Progenitor cell of endocrine pancreas (in vitro differentiated cells): Measurements from ENCODE around the gene NOL6. TPM values are rescaled to one million over a fixed set of nuclear protein-coding genes. Genes with fewer than 3 reads are reported as not detected.
A peak's percentile ranks its signal among the peaks of the same experiment; 100 is the strongest.

Source experiments
- DNase-seq: peaks from one replicate; pipeline ENCODE4 v3.0.0; 2021; ENCODE audit warnings: low spot score; ENCODE audit not compliant: unreplicated experiment
- H3K27ac Mint-ChIP-seq: 2 replicates; pipeline ENCODE4 v1.8.0; 2021; ENCODE audit warnings: mild to moderate bottlenecking, moderate library complexity, mixed read lengths
- H3K27me3 Mint-ChIP-seq: 2 replicates; pipeline ENCODE4 v1.8.0; 2021; ENCODE audit warnings: mixed read lengths
- H3K36me3 Mint-ChIP-seq: 2 replicates; pipeline ENCODE4 v1.8.0; 2022; ENCODE audit warnings: mixed read lengths; ENCODE audit not compliant: insufficient read depth
- H3K4me1 Mint-ChIP-seq: 2 replicates; pipeline ENCODE4 v1.8.0; 2021; ENCODE audit warnings: low read depth, mixed read lengths
- H3K4me3 Mint-ChIP-seq: 2 replicates; pipeline ENCODE4 v1.8.0; 2021; ENCODE audit warnings: low read depth, mild to moderate bottlenecking, moderate library complexity, mixed read lengths
- H3K9me3 Mint-ChIP-seq: 2 replicates; pipeline ENCODE4 v1.8.0; 2021; ENCODE audit warnings: low read depth, mixed read lengths
- total RNA-seq: library from RNA; stranded (reverse); gene quantifications from 2 replicates; pipeline ENCODE4 v1.2.1, GENCODE V29; 2021
- TF ChIP-seq, protein P1 (sequence below): fragments of 200-600 bp; sonication (generic); IDR thresholded peaks from one replicate; pipeline ENCODE4 v1.5.0; 2021; ENCODE audit warnings: antibody characterized with exemption, mild to moderate bottlenecking; ENCODE audit not compliant: unreplicated experiment

NOL6 gene
- total RNA-seq, 1 donor from 2014 or later: 29.6 TPM

DNA sequence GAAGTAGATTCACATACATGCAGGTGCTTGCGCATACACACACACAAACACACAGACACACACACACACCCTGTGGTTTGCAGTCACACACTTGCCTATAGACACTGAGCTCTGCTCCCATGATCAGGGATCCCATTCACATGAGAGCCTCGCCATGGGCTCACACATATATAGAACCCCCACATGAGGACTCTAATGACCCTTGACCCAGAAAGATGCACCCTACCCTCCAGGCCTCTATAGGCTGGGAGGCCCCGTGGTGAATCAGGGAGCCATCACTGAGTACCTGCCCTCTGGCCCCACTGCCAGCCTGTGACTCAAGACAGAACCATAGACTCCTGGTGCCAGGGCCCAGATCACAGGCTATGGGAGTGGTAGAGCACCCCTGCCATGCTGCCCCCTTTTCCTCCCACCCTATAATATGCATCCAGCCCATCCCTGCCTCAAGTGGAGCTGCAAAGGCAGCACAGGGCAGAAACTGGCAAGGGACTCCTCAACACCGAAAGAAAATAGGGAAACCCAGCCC lies 23.0 kb downstream of the NOL6 start:
- TF ChIP-seq, protein P1, sequence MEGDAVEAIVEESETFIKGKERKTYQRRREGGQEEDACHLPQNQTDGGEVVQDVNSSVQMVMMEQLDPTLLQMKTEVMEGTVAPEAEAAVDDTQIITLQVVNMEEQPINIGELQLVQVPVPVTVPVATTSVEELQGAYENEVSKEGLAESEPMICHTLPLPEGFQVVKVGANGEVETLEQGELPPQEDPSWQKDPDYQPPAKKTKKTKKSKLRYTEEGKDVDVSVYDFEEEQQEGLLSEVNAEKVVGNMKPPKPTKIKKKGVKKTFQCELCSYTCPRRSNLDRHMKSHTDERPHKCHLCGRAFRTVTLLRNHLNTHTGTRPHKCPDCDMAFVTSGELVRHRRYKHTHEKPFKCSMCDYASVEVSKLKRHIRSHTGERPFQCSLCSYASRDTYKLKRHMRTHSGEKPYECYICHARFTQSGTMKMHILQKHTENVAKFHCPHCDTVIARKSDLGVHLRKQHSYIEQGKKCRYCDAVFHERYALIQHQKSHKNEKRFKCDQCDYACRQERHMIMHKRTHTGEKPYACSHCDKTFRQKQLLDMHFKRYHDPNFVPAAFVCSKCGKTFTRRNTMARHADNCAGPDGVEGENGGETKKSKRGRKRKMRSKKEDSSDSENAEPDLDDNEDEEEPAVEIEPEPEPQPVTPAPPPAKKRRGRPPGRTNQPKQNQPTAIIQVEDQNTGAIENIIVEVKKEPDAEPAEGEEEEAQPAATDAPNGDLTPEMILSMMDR: no peak
- Mint-ChIP-seq H3K27me3 (peaks cover 19% of the 10 kb centered on the region), H3K4me3 (no peak overlapping the region), H3K4me1 (peaks cover 20% of the 10 kb centered on the region), H3K36me3 (no peaks in the 10 kb centered on the region), H3K9me3 (no peaks in the 10 kb centered on the region), H3K27ac (no peak overlapping the region)
- DNase-seq: no peak

DNA sequence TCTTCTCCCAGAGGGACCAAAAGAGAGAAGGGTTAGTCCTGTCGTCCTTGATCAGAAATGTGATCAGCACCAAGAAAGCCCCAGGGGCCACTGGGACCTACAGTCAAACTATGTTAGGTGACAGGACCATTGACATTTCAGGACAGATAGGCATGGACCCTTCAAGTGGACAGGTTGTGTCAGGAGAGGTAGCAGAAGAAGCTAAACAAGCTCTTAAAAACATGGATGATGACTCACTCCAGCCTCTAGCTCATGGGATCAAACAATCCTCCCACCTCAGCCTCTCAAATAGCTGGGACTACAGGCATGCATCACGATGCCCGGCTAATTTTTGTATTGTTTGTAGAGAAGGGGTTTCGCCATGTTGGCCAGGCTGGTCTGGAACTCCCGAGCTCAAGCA lies 24.0 kb downstream of the NOL6 start:
- no peak overlapping the region for H3K4me3 Mint-ChIP-seq
- no peaks in the 10 kb centered on the region for H3K9me3 Mint-ChIP-seq
- H3K4me1 Mint-ChIP-seq: peaks cover 26% of the 10 kb centered on the region
- DNase-seq: no peak
- H3K27ac Mint-ChIP-seq: no peak overlapping the region
- H3K27me3 Mint-ChIP-seq: peaks cover 23% of the 10 kb centered on the region
- TF ChIP-seq, protein P1: no peak
- no peaks in the 10 kb centered on the region for H3K36me3 Mint-ChIP-seq

DNA sequence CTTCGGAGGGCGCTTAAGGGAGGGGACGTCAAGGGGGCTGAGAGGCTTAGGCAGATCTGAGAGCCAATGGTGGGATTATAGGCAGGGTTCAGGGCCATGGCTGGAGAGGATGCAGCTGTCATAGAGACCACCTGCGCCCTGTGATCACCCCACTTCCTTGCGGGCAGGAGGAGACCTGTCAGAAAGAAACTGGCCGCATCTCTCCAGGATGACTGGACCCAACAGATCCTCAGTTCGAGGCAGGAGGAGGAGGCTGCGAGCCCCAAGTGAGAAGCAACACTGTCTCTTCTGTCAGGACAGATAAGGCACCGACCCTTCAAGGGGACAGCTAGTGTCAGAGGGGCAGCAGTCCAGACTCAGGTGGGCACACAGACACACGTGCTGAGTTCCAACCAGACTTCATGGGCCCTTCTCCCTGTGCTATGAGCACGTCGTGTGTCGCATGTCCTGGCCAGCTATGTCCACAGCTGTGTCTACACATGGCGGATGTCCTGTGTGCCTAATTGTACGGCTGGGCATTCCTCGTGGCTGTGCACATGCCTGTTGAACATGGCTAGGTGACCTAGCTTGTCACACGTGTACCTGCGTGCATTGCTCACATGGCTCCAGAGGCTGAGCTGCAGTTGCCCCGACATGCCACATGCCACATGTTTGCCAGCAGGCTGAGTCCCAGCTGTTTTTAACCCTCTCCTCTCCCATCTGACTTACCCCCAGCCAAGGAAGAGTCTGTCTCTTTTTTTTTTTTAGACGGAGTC lies 25.7 kb downstream of the NOL6 start:
- H3K9me3 Mint-ChIP-seq: no peaks in the 10 kb centered on the region
- no peaks in the 10 kb centered on the region for H3K36me3 Mint-ChIP-seq
- peaks cover 25% of the 10 kb centered on the region for H3K27me3 Mint-ChIP-seq
- H3K27ac Mint-ChIP-seq: peak overlapping the region; percentile 33
- no peak for DNase-seq
- peak overlapping the region; percentile 62 for H3K4me3 Mint-ChIP-seq
- peaks cover 30% of the 10 kb centered on the region for H3K4me1 Mint-ChIP-seq
- TF ChIP-seq, protein P1: no peak

DNA sequence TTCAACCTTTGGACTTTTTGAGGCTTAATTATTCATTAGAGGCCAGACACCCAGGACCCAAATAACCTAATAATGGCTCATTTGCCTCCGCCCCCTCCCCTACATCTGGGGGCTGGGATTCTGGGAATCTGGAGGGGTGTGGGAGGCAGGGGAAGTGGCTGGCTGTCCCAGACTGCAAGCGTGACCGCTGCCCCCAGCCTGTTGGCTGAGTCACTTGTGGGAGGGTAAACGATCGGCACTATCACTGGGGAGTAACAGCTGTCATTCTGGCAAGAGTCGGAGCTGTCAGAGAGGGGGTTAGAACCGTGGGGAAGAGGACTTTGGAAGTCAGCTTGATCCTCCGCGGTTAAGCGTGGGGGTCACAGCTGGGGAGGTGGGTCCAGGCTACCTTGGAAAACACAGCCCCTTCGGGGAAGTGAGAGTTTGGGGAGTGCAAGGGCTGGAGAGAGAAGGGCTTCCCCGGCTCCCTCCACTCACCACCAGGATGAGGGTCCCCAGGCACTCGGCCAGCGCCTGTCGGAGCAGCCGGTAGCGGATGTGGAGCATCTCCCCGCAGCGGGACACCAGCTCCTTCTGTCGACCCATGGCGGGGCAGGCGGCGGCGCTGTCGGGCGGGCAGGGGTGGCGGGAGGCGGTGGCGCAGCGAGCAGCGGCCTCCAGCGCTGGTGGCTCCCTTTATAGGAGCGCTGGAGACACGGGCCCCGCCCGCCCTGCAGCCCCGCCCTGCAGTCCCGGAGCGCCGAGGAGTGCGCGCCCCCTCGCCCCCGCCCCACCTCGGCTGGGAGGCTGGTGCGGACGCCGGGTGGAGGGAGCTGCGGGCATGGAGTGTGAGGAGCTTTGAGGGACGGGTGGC lies 26.6 kb downstream of the NOL6 start, which contains the start of gene AQP3:
Gene AQP3, minus strand, starts transcription at position 648 of the 853 bp plus-strand sequence. Its CDS starts 63 bp downstream, at position 585.
- Mint-ChIP-seq H3K27me3 (peaks cover 25% of the 10 kb centered on the region), H3K4me1 (peaks cover 28% of the 10 kb centered on the region), H3K9me3 (no peaks in the 10 kb centered on the region), H3K27ac (peak within 1 kb of the TSS; percentile 89), H3K36me3 (no peaks in the 10 kb centered on the region), H3K4me3 (peak within 1 kb of the TSS; percentile 65)
- peak; percentile 36 for DNase-seq
- TF ChIP-seq, protein P1: peak; percentile 19

DNA sequence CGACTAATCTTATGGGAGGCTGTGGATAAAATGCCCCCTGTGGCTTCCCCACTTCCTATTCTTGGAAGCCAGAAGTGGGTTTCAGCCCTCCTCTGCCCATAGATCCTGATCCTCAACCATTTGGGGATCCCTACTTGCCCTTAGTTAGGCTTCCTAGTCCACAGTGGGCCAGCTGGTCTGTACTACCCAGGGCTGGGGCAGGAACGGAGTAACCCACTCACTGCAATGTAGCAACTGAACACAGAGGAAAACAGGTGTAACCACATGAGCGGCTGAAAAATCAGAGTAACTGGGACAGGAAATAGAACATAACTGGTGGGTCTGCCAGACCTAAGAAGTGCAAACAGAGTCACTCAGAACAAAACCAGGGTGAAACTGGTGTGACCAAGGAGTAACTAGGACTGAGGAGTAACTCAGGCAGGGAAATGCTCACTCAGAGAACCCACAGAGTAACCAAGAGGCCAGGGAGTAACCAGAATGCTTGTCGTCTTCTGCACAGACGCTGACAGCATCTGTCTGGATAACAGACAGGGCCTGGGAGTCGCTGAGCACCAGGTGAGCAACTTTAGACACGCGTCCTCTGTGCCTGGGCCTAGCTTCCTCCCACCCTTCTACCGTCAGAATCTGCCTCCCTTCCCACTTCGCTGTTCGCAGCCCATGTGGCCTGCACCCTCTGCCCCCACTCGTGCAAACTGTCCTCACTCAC lies 27.3 kb downstream of the NOL6 start:
- H3K4me3 Mint-ChIP-seq: peak overlapping the region; percentile 65
- TF ChIP-seq, protein P1: no peak
- H3K9me3 Mint-ChIP-seq: no peaks in the 10 kb centered on the region
- H3K4me1 Mint-ChIP-seq: peaks cover 28% of the 10 kb centered on the region
- H3K36me3 Mint-ChIP-seq: no peaks in the 10 kb centered on the region
- DNase-seq: no peak
- H3K27me3 Mint-ChIP-seq: peaks cover 25% of the 10 kb centered on the region
- H3K27ac Mint-ChIP-seq: peak overlapping the region; percentile 89
